GM12878 (cell line): Measurements from ENCODE around the gene SETD1B.
"Not testable (repeated sequence)": the region's sequence is repeated elsewhere in the genome, so short reads cannot be mapped to it uniquely, and the experiment has no call there.

Experiments used
- EZH2 ChIP-seq: IDR thresholded peaks from 2 replicates; pipeline ENCODE4 v1.6.1; 2012; ENCODE audit warnings: low read depth, mild to moderate bottlenecking, control low read depth, inconsistent platforms, low read length, borderline replicate concordance; ENCODE audit not compliant: control insufficient read depth
- JUNB ChIP-seq: IDR thresholded peaks from 2 replicates; pipeline ENCODE4 v1.6.1; 2016; ENCODE audit warnings: antibody characterized with exemption, mild to moderate bottlenecking
- PKNOX1 ChIP-seq: fragments of 450-650 bp; IDR thresholded peaks from 2 replicates; pipeline ENCODE4 v1.6.1; 2016; ENCODE audit warnings: mild to moderate bottlenecking
- TAF1 ChIP-seq: IDR thresholded peaks from 2 replicates; pipeline ENCODE4 v1.6.1; 2011; ENCODE audit warnings: mild to moderate bottlenecking, low read depth, low read length, borderline replicate concordance
- USF2 ChIP-seq: IDR thresholded peaks from 2 replicates; pipeline ENCODE4 v1.6.1; 2011; ENCODE audit warnings: low read depth, low read length, improper control_type of control experiment, borderline replicate concordance
- TF ChIP-seq, protein P1 (sequence below), 3 experiments: IDR thresholded peaks in 2 of 3; conservative IDR thresholded peaks in 1 of 3; 2 replicates each; pipeline ENCODE4 v1.5.1; 2011; ENCODE audit warnings: low read depth in 3 of 3, low read length in 3 of 3, mild to moderate bottlenecking in 3 of 3, control low read depth in 2 of 3, moderate library complexity in 2 of 3, inconsistent platforms in 1 of 3, mixed read lengths in 1 of 3; ENCODE audit not compliant: control insufficient read depth in 2 of 3, insufficient read depth in 1 of 3; ENCODE audit errors: extremely low read depth in 1 of 3

DNA sequence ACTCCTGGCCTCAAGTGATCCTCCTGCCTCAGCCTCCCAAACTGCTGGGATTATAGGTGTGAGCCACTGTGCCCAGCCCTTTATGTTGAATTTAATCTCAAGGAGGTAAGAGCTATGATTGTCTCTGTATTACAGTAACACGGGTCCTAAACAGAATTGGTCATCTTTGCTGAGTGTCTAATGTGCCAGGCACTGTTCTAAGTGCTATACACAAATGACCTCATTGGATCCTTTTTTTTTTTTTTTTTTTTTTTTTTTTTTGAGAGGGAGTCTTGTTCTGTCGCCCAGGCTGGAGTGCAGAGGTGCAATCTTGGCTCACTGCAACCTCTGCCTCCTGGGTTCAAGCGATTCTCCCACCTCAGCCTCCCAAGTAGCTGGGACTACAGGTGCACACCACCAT lies 48.6 kb downstream of the SETD1B start:
- not testable (repeated sequence) for TF ChIP-seq JUNB, TAF1, EZH2, USF2, PKNOX1
- TF ChIP-seq, protein P1, sequence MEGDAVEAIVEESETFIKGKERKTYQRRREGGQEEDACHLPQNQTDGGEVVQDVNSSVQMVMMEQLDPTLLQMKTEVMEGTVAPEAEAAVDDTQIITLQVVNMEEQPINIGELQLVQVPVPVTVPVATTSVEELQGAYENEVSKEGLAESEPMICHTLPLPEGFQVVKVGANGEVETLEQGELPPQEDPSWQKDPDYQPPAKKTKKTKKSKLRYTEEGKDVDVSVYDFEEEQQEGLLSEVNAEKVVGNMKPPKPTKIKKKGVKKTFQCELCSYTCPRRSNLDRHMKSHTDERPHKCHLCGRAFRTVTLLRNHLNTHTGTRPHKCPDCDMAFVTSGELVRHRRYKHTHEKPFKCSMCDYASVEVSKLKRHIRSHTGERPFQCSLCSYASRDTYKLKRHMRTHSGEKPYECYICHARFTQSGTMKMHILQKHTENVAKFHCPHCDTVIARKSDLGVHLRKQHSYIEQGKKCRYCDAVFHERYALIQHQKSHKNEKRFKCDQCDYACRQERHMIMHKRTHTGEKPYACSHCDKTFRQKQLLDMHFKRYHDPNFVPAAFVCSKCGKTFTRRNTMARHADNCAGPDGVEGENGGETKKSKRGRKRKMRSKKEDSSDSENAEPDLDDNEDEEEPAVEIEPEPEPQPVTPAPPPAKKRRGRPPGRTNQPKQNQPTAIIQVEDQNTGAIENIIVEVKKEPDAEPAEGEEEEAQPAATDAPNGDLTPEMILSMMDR (IDR thresholded peaks at IDR 0.05 in 2 of 3, conservative IDR thresholded peaks at IDR 0.05 in 1 of 3; ENCODE audit: control insufficient read depth in 2 of 3, extremely low read depth in 1 of 3, insufficient read depth in 1 of 3, low read depth in 3 of 3, low read length in 3 of 3), result not testable (repeated sequence)
